Activated CD8-positive, alpha-beta memory T cell treated with anti-CD3 and anti-CD28 coated beads for 4 hours (primary cell): ENCODE results near the gene RIIAD1.
"Not testable (repeated sequence)": the region's sequence is repeated elsewhere in the genome, so short reads cannot be mapped to it uniquely, and the experiment has no call there.

Source experiments
- DNase-seq, 2 donors: peaks; one replicate each; pipeline ENCODE4 v3.0.0-alpha.2; 2020; ENCODE audit warnings: low read depth in 2 of 2

Gene RIIAD1

GRCh38 chr1:151720974-151721787 lies at the start of gene RIIAD1:
Gene RIIAD1, plus strand, starts transcription at chr1:151721522. Its CDS starts 15 bp downstream, at chr1:151721537.
- DNase-seq: peak in 1 of 2 donors; percentile 6

GRCh38 chr1:151673407-151673806 lies 47.9 kb upstream of the RIIAD1 start:
- no peak for DNase-seq

- no peak for DNase-seq
These were observed 40.9 kb upstream of the RIIAD1 start for GRCh38 chr1:151680391-151680790.

GRCh38 chr1:151680826-151681225 lies 40.5 kb upstream of the RIIAD1 start:
- no peak for DNase-seq

DNA sequence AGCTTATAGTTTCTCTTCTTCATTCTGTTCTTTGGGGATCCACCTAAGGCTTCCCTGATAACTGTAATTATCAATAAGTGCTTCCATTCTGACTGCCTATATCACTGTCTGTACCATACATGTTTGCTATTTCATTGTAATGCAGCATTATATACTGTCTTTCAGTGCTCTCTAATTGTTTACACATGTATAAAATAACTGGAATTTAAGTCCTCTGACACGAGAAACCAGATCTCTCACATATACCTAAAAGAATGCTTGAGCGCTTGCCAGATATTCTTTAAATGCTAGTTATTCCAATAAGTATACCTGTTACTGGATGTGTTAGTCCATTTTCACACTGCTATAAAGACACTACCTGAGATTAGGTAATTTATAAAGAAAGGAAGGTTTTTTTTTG lies 39.4 kb upstream of the RIIAD1 start:
- DNase-seq: no peak

GRCh38 chr1:151682901-151683300 lies 38.4 kb upstream of the RIIAD1 start:
- not testable (repeated sequence) for DNase-seq

- DNase-seq: no peak
These were observed 37.2 kb upstream of the RIIAD1 start for GRCh38 chr1:151684128-151684527.

- DNase-seq: no peak
These were observed 34.8 kb upstream of the RIIAD1 start for GRCh38 chr1:151686561-151686960.

GRCh38 chr1:151689494-151689893 lies 31.8 kb upstream of the RIIAD1 start:
- no peak for DNase-seq

DNA sequence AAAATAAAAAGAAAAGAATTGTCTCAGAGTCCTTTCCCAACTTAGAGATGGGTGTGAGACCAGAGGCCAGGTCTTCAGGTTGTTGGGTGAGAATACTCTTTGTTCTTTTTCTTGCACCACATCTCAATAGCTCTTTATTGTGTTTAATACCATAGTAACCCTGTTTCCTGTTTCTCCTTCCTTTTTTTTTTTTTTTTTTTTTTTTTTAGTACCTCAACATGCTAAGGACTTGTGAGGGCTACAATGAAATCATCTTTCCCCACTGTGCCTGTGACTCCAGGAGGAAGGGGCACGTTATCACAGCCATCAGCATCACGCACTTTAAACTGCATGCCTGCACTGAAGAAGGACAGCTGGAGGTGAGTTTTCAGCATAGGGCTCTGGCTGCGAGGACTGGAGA lies 29.1 kb upstream of the RIIAD1 start:
- no peak for DNase-seq

- DNase-seq: no peak
These were observed 28.2 kb upstream of the RIIAD1 start for GRCh38 chr1:151693057-151693651.

- DNase-seq: no peak
These were observed 19.8 kb upstream of the RIIAD1 start for GRCh38 chr1:151701515-151701914.

GRCh38 chr1:151702936-151703335 lies 18.4 kb upstream of the RIIAD1 start:
- no peak for DNase-seq

DNA sequence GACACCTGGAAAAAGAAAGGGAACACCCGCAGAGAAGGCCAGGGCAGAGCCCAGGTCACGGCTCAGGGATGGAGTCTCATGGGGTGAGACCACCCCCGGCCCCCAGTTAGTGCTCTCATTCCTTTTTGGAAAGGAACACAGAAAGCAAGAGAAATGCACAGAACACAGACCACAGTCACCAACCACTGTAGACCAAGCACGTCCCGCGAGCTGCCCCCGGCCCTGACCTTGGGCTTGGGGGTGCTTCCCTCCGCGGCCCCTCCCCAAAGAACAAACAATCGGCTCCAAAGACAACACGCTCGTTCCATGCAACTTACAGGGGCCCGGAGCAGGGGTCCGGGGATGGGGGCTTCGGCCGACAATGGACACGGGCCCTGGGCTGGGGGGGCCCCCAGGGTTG lies 17.5 kb upstream of the RIIAD1 start:
- DNase-seq: no peak

DNA sequence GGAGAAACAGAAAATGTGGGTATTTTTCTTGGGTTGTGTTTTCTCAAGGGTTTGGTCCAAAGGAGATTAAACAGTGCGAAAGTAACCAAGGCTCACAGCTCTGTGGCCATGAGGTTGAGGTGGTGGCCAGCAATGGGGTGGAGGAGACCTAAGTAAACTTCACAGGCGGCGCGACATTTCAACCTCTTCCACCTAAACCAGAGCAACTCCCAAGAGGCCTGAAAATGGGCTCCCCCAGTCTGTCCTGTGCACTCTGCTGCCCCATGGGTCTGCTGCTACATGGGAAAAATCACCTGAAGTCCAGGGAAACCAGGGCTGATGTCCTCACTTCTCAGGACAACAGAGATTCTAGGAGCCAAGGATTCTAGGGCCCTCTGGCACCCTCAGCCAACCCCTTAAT lies 17.1 kb upstream of the RIIAD1 start:
- DNase-seq: no peak

DNA sequence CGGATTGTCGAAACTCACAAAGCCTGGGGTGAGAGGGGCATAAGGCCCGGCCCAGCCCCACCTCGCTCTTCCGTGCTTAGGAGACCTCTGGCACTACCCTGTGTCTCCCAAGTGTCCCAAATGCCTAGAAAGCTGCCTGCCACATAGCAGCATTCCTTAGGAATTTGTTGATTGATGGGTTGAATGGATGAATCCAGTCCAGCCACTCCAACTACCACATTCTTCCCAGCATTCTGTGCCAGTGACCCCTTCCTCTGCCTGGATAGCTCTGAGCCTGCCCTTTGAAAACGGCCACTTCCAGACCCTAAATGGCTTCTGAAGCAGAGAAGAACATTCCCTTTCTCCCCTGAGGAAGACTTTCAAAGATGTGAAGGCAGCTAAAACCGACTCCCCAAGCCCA lies 16.2 kb upstream of the RIIAD1 start:
- no peak for DNase-seq

DNA sequence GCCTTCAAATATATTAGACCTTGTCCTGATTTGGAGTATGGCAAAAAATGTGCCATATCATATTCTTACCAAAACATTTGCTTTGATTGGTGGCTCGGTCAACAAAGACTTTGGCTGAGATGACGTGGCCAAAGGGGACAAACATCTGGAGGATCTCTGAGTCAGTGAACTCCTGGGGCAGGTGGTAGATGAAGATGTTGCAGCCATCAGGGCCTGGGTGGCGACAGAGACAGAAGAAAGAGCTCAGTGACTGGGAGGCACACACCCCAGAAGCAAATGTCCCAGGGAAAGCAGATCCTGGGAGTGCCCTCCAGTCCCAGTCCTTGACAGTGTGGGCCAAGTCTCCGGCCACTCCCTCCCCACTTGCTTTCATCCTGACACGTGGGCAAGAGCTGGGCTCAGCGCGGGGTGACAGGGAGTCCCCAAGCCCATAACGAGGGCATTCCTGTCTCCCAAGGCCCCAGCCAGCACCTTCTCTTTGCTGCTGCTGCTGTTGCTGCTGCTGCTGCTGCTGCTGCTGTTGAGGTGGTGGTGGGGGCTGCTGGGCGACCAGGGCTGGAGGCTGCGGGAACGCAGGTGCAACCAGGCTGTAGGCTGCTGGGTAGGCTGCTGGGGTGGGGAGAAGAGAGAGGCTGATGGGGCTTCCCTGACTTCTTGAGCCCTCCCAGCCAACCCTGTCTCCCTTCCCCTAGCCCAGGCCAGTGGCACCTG lies 15.4 kb upstream of the RIIAD1 start:
- DNase-seq: no peak

DNA sequence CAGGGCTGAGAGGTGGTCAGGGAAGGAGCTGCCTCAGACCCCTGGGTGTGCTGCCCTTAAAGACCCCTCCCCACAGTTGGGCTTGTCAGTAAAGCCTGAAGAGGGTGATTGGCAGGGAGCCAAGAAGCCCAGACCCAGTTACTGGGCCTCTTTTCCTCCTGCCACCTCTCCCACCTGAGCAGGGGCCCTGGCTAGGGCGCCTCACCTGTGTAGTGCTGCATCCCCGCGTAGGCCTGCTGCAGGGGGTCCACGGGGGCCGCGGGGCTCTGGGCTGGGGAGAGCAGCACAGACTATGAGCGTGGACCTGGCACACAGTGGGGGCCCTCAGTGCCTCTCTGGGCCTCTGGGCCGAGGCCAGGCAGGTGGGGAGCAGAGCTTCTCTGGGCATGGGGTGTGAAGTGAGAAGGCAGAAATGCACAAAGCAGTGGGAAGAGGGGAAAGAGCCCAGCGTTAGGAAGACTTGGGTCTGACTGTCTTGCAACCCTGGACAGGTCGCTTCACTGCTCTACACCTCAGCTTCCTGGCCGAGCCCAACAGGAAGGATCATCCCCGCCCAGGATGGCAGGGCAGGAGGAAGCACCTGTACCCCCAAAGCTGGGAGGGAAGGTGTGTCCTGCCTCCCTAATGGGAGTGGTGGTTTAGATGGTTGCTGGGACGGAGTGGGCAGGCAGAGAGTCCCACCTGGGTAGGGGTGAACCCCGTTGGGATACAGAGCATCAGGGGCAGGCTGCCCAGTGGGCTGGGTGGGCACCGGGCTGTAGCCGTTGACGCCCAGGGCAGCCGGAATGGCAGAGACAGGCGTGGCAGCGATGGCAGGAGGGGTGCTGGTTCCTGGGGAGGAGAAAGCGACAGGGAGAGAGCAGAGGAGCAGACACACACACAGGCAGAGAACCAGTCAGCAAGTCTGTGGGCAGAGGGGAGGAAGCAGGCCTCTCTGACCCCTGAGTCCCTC lies 14.6 kb upstream of the RIIAD1 start:
- DNase-seq: no peak

DNA sequence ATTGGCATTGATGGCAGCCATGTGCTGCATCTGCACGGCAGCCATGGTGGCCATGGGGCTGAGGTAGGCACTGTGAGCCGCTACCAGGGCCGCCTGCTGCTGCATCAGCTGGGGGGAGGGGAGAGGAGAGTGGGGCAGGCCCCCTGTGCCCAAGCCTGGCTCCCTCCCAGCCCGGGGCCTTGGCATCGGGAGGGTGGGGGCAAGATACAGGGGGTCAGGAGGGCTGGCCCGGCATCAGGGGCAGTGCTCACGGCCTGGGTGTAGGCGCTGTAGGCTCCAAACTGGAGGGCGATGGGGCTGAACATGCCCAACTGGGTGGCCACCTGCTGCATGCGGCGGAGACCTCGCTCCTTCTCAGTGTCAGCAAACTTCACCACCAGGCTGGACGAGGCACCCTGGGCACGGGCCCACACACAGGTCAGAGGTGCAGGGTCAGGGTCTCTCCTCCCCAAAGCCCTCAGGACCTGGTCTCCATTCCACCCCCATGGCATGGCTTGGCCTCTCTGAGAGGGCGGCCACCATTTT lies 13.7 kb upstream of the RIIAD1 start:
- DNase-seq: no peak

GRCh38 chr1:151708891-151709290 lies 12.4 kb upstream of the RIIAD1 start:
- no peak for DNase-seq

GRCh38 chr1:151710187-151710840 lies 11.0 kb upstream of the RIIAD1 start:
- no peak for DNase-seq
